ENCODE results near the gene RAD17. TPM values are rescaled to one million over a fixed set of nuclear protein-coding genes. Genes with fewer than 3 reads are reported as not detected.

Gene RAD17
- total and polyA plus RNA-seq, 2 donors (not counting 3 experiments of a cell fraction or from before 2014, with no cell fraction given), result 10.1 to 18.4 TPM

GRCh38 chr5:69326365-69326764 lies 43.3 kb upstream of the RAD17 start:
- H3K4me3 ChIP-seq (replicated peaks in 1 of 3; ENCODE audit: insufficient read depth in 1 of 3, low read depth in 1 of 3, low read length in 3 of 3), result no peak overlapping the region
- H3K4me1 ChIP-seq (ENCODE audit: control insufficient read depth, extremely low read depth, insufficient read depth, low read length), result no peaks in the 10 kb centered on the region
- ChIA-PET CTCF (interaction anchor here (1.1 kb wide), 1 partner anchor 8 kb away, joined by 3 read pairs; no protein-coding TSS in a partner anchor), POLR2A (no interaction called here)
- H3K9me1 ChIP-seq (replicated peaks; ENCODE audit: control insufficient read depth, extremely low read depth, insufficient read depth, low read length), result no peaks in the 10 kb centered on the region
- dilution Hi-C loops (cut with MboI; ENCODE audit: extremely low pct_ligation_motif_present, low sequenced_read_pairs), result no loop called here
- H3K27ac ChIP-seq (ENCODE audit: insufficient read depth, low read depth, low read length), result no peak overlapping the region
- no peak overlapping the region for H3K4me2 ChIP-seq (ENCODE audit: insufficient read depth, low read length)
- no peak for TF ChIP-seq FOS (IDR thresholded peaks at IDR 0.05; ENCODE audit: borderline replicate concordance, insufficient read depth, low read length)
- TF ChIP-seq EZH2 (IDR thresholded peaks at IDR 0.05; ENCODE audit: borderline replicate concordance, low read depth, low read length, severe bottlenecking), result no peak
- no peaks in the 10 kb centered on the region for H3K9me3 ChIP-seq (replicated peaks; ENCODE audit: control insufficient read depth, insufficient read depth, low read length)
- H3K79me2 ChIP-seq (ENCODE audit: control insufficient read depth, insufficient read depth, low read length), result no peaks in the 10 kb centered on the region
- no peaks in the 10 kb centered on the region for H3K36me3 ChIP-seq (ENCODE audit: control insufficient read depth in 2 of 2, extremely low read depth in 1 of 2, insufficient read depth in 2 of 2, low read length in 2 of 2)
- no peak overlapping the region for H3K9ac ChIP-seq (replicated peaks; ENCODE audit: extremely low read depth, insufficient read depth, low read length)
- BruUV-seq (replicated peaks), result no TSS peak
- no peak overlapping the region for H2AFZ ChIP-seq (ENCODE audit: low read depth, low read length)
- H4K20me1 ChIP-seq (replicated peaks; ENCODE audit: control insufficient read depth, extremely low read depth, insufficient read depth, low read length), result no peaks in the 10 kb centered on the region
- FAIRE-seq (no peak), DNase-seq (ENCODE audit: low read depth, low spot score) (no peak)
- intact Hi-C loops (cut with micrococcal nuclease), result loop anchor here (10.0 kb wide), 1 partner anchor 52 kb away; no protein-coding TSS in a partner anchor
- no peaks in the 10 kb centered on the region for H3K27me3 ChIP-seq (ENCODE audit: control insufficient read depth in 2 of 2, insufficient read depth in 2 of 2, low read length in 2 of 2)

GRCh38 chr5:69329905-69330489 lies 39.6 kb upstream of the RAD17 start:
- no TSS peak for BruUV-seq (replicated peaks)
- Histone ChIP-seq H3K4me3 (replicated peaks in 1 of 3; ENCODE audit: insufficient read depth in 1 of 3, low read depth in 1 of 3, low read length in 3 of 3) (no peak overlapping the region), H2AFZ (ENCODE audit: low read depth, low read length) (no peak overlapping the region), H3K79me2 (ENCODE audit: control insufficient read depth, insufficient read depth, low read length) (no peaks in the 10 kb centered on the region), H3K27ac (ENCODE audit: insufficient read depth, low read depth, low read length) (no peak overlapping the region), H3K9me3 (replicated peaks; ENCODE audit: control insufficient read depth, insufficient read depth, low read length) (no peaks in the 10 kb centered on the region), H4K20me1 (replicated peaks; ENCODE audit: control insufficient read depth, extremely low read depth, insufficient read depth, low read length) (no peaks in the 10 kb centered on the region), H3K4me2 (ENCODE audit: insufficient read depth, low read length) (no peak overlapping the region), H3K9ac (replicated peaks; ENCODE audit: extremely low read depth, insufficient read depth, low read length) (no peak overlapping the region), H3K4me1 (ENCODE audit: control insufficient read depth, extremely low read depth, insufficient read depth, low read length) (peaks cover 7% of the 10 kb centered on the region), H3K9me1 (replicated peaks; ENCODE audit: control insufficient read depth, extremely low read depth, insufficient read depth, low read length) (no peaks in the 10 kb centered on the region), H3K36me3 (ENCODE audit: control insufficient read depth in 2 of 2, extremely low read depth in 1 of 2, insufficient read depth in 2 of 2, low read length in 2 of 2) (no peaks in the 10 kb centered on the region), H3K27me3 (ENCODE audit: control insufficient read depth in 2 of 2, insufficient read depth in 2 of 2, low read length in 2 of 2) (no peaks in the 10 kb centered on the region)
- DNase-seq (ENCODE audit: low read depth, low spot score) (no peak), FAIRE-seq (no peak)
- TF ChIP-seq JUN (IDR thresholded peaks at IDR 0.05; ENCODE audit: borderline replicate concordance, insufficient read depth, insufficient read length, low read depth) (no peak), POLR2A (IDR thresholded peaks at IDR 0.05; ENCODE audit: low read depth, low read length) (no peak), MYC (IDR thresholded peaks at IDR 0.05; ENCODE audit: low read depth, low read length) (no peak), GATA2 (IDR thresholded peaks at IDR 0.05; ENCODE audit: insufficient read depth, insufficient read length, low read depth, low read length) (no peak), POLR2AphosphoS5 (IDR thresholded peaks at IDR 0.05; ENCODE audit: insufficient read depth, low read depth, low read length) (no peak), EZH2 (IDR thresholded peaks at IDR 0.05; ENCODE audit: borderline replicate concordance, low read depth, low read length, severe bottlenecking) (no peak), FOS (IDR thresholded peaks at IDR 0.05; ENCODE audit: borderline replicate concordance, insufficient read depth, low read length) (no peak)
- ChIA-PET CTCF (interaction anchor here (1.1 kb wide), 1 partner anchor 63 kb away, joined by 3 read pairs; no protein-coding TSS in a partner anchor), POLR2A (interaction anchor here (0.6 kb wide), 1 partner anchor 40 kb away, joined by 3 read pairs; no protein-coding TSS in a partner anchor)
- intact Hi-C loops (cut with micrococcal nuclease) (loop anchor here (5.0 to 10.0 kb wide), 2 partner anchors 55 to 163 kb away; partner anchors contain the start of gene CCNB1), dilution Hi-C loops (cut with MboI; ENCODE audit: extremely low pct_ligation_motif_present, low sequenced_read_pairs) (no loop called here)

Measured in endothelial cell of umbilical vein (primary cell).